ENCODE measurements around the gene RAP1B.
"Not testable (repeated sequence)": the region's sequence is repeated elsewhere in the genome, so short reads cannot be mapped to it uniquely, and the experiment has no call there.

Gene RAP1B

DNA sequence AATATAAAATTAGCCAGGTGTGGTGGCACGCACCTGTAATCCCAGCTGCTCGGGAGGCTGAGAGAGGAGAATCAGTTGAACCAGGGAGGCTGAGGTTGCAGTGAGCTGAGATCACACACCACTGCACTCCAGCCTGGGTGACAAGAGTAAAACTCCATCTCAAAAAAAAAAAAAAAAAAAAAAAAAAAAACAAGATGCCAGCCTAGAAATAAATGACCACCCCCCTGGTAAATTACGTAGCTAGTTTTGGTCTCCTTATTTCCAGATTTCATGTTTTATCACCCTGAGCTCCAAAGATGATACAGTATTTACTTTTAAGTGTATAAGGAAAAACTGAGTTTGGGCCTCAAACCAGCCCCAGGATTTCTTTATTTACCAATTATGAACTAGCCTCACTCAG is 26.7 kb downstream of the RAP1B start:
- not testable (repeated sequence) for DNase-seq

DNA sequence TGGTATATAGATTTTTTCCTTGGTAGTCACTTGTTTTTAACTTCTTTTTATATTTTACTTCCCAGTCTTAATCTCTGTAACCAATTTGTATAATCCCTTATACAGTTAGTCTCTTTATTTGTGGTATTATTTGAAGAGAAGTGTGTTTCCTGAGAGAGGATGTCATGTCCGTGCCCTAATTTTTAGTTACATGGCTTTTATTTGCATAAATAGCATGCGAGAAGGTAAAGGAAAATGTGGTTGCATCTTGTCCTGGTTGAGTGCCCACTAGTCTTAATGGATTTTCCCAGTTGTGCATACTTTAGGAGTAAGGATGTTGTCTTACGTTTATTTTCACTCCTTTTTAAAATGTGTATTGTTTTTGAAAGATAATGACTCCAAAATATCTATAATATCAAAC is 27.5 kb downstream of the RAP1B start:
- DNase-seq = no peak

DNA sequence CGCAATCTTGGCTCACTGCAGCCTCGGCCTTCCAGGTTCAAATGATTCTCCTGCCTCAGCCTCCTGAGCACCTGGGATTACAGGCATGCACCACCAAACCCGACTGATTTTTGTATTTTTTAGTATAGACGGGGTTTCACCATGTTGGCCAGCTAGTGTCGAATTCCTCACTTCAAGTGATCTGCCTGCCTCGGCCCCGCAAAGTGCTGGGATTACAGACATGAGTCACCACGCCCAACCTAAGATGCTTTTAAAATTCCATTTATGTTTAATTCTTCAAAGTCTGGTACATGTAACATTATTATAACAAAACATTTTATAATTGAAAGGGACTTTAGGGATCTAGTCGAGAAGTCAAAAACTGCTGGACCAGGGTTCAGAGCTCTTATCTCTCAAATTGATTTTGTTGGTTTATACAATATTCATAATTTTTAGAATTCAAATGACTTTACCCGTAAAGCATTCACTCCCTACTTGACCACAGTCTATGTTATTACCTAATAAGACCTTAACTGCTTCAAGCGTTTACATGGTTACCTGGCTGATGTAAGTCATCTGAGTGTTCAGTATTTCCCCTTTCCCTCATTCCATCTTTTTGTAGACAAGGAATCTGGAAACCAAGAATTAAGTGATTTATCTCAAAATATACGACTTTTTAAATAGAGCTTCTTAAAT is 28.2 kb downstream of the RAP1B start:
- DNase-seq = no peak

DNA sequence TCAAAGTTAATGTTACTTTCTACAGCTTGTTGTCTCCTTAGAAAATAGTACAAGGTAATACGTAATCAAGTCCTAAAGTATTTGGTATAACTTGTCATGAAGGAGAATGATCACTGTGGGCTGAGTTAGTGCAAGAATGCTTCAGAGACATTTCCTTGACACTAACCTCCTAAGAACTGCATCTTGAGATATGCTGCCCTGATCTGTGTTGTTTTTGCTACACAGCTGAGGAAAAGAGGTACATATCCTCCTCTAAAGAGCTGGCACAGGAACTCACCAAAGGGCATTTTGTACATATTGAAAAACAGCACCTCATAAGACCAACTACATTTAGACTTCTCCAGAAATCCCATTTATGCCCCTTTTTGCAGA is 28.7 kb downstream of the RAP1B start:
- DNase-seq = no peak

DNA sequence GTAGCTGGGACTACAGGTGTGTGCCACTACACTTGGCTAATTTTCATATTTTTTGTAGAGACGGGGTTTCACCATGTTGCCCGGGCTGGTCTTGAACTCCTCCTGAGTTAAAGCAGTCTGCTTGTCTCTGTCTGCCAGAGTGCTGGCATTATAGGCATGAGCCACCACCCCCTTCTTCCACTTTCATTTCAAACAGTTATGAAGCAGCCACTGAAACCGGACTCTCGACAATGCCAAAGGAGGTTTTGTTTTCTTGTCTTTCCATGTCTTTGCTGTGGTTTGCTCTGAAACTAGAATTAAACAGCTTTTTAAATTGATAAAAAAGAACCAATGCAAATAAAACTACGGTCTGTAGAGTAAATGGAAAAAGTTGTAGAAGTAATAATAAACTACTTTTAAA is 30.4 kb downstream of the RAP1B start:
- peak; percentile 75 for DNase-seq

DNA sequence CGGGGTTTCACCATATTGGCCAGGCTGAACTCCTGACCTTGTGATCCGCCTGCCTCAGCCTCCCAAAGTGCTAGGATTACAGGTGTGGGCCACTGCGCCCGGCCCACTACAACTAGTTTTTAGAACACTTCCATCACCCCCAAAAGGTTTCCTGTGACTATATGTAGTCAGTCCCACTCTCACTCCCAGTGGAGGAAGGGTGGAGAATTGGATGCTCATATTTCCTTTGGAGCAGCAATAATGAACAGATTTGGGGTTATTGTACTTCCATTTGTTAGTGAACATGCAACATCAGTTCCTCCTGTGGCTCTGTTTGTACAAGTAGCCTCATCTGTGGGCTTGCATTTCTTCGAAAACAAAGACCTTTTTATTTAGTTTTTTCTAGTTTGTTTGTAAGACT is 35.8 kb downstream of the RAP1B start:
- DNase-seq = no peak

DNA sequence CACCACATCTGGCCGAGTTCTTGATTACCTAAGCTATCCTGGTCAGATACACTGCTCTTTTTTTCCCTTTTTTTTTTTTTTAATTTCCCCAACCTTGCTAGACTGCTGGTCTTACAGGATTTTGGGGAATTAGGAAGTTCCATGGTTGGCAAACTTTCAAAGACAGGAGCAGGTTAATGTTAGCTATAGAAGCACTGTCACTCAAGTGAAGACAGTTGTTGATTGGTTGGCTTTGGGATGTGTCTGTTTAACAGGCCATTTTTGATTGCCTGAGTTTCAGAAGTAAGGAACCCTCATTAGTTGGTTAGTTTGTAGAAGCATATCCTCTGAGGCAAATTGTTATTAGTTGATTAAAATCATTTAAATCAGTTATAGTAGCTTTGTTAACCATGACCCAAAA is 36.8 kb downstream of the RAP1B start:
- no peak for DNase-seq

DNA sequence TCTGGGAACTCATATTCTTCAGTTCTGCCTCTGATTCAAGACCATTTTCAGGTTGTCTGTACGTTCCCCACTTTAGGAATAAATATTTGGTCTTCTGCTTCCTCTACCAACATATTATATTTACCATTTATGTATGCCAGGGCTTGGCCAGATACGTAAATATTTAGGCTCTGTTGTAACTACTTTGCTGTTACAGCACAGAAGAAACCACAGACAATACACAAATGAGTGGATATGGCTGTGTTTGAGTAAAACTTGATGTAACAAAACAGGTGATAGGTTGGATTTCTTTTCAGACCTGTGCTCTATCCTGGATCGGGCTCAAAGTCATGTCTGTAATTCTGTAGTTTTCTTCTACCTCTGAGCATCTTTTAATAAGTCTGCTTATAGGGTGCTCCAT is 37.5 kb downstream of the RAP1B start:
- no peak for DNase-seq

DNA sequence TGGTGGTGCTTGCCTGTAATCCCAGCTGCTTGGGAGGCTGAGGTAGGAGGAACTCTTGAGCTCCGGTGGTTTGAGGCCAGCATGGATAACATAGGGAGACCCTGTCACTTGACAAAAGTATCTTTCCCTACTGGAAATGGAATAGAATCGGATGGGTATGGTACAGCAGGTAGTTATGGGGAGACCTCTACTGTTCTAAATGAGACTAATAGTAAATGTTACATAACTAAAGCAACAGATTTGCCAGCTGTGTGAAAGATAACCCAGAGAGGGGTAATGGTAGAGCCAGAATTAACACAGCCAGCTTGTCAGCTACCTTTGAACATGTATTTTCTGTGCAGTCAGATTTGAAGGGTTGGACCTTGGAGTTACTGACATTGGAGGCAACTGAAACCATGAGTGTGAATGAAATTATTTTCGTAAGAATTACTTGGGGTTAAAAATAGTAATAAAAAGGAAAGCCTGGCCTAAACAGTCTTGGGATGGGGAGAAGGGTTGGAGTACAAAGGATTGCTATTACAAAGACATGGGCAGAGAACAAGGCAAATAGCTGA is 54.4 kb downstream of the RAP1B start:
- no peak for DNase-seq

DNA sequence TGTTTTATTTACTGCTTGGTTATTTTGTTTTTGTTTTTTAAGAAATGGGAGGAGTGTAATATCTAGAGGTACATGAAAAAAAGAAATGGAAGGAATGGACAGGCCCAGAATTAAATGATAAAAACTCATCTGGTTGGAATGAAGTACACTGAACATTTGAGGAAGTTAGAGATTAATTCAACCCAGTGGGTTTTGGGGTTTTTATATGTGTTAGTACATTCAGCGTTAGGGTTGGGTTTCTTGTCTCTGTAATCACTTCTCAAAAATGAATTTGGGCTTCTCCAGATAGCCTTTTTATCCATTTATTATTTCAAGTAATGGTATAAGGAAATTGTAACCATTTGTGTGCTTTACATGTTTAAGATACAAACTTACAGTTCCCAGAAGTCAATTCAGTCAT is 56.6 kb downstream of the RAP1B start:
- DNase-seq = no peak

DNA sequence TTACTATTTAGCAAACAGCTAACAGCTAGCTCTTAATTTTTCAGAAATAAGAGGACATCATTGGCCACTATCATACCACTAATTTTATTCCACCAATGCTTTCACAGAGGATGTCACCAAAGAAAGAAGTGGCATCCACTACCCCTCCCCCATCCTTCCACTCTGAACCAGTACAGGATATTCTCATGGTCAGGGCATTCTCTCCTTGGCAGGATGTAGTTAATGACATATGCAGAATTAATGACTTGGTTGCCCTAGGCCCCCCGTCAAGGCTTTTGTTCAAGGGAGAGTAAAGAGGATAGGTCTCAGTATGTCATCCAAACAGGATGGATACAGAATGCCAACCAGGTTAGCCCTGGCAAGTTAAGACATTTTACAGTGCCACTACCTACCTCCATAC is 57.2 kb downstream of the RAP1B start:
- DNase-seq = no peak

DNA sequence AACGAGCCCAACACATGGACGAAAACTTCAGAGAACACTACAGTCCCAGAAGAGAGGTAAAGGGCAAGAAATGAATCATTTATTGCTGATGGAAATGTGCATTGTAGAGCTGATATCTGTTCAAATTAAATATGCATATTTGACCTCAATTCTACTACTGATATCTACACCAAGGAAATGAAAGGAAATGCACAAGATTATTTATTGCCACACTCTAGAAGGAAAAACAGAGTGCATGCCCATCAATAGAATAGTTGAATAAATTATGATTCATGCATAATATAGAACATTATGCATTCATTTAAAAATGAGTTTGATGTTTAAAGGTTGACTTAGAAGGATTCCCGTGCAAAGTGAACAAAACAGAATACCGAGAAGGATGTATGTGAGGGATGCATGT is 60.5 kb downstream of the RAP1B start:
- DNase-seq = no peak

DNA sequence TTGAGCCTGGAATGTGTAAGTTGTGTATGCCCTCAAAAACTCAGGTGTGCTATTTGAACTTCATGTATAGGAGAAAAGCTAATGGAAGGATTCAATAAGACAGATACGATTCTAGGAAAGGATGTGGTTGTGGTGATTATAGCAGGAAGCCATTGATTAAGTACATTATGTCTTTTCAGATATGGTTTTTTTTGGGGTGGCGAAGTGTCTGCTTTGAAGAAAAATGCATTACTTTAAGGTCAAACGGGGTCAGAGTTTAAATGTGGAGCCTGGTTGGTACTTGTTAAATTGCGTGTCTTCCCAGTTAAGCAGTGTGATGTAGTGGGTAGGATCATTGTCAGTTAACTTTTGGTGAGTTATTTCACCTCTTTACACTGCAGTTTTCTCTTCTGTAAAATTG is 63.1 kb downstream of the RAP1B start:
- DNase-seq = no peak

DNA sequence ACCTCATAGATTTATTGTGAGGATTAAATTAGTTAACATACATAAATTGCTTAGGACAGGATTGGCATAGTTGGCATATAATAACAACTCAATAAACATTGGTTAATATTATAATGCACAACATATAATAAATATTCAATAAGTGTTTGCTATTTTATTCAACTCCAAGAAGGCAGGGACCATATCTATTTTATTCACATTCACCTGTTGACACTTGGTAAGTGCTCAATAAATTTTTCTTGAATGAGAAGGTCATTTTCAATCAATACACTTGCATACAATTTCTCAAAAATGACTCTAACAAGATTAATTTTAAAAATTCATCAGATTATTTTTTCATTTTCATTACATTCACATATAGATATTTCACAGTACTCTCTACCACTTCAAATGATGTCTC is 63.7 kb downstream of the RAP1B start:
- no peak for DNase-seq

DNA sequence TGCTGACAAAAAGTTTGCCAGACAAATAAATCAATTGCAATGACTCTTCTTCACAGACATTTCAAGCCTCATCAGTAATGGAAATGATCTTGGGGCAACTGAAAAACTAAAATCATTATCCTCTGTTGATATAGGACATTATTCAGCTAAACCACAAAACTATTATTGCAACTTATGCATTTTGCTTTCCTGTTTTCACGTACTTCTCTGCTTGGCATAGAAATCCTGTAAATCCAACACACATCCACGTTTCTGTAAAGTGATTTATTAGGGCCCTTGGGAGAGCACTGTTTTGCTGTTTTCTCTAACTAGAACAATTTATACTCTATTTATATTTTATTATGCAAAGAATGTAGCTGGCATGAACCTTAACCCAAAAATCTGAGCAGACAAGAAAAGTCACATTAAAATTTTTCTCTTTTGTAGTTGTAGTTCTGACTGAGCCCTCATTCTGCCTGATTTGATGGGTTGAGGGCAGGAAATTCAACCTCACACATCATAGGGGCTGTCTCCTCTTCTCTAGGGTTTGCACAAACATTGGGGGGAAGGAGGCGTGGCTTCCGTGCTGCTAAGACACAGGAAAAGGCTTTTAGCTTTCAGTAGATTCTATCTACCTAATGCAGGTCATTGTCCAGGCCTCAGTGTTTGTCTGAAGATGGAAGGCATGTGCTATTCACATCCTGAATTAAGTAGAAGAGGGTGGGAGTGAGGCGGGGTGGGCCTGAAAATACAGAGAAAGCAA is 64.6 kb downstream of the RAP1B start:
- peak; percentile 79 for DNase-seq

DNA sequence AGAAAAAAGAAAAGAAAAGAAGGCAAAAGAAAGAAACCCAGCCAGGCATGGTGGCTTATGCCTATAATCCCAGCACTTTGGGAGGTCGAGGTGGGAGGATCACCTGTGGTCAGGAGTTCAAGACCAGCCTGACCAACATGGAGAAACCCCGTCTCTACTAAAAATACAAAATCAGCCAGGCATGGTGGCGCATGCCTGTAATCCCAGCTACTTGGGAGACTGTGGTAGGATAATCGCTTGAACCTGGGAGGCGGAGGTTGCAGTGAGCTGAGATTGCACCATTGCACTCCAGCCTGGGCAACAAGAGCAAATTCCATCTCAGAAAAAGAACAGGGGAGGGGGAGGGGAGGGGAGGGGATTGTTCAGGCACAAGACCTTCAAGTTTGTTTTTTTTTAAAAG is 66.2 kb downstream of the RAP1B start:
- DNase-seq = not testable (repeated sequence)

DNA sequence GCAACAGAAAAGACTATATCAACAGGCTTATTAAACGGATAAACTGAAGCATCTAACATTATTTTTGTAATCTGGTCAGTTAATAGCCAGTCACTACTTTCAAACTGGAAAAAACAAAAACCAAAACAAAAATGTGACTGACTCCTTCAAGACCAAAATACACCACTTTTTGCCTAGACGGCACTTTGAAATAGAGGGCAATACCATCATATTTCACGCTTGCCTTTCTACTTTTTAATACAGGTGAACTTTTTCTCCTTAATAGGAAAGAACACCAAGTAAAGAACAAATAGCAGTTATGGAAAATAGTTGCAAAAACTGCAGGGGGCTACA is 75.5 kb downstream of the RAP1B start:
- DNase-seq = no peak

DNA sequence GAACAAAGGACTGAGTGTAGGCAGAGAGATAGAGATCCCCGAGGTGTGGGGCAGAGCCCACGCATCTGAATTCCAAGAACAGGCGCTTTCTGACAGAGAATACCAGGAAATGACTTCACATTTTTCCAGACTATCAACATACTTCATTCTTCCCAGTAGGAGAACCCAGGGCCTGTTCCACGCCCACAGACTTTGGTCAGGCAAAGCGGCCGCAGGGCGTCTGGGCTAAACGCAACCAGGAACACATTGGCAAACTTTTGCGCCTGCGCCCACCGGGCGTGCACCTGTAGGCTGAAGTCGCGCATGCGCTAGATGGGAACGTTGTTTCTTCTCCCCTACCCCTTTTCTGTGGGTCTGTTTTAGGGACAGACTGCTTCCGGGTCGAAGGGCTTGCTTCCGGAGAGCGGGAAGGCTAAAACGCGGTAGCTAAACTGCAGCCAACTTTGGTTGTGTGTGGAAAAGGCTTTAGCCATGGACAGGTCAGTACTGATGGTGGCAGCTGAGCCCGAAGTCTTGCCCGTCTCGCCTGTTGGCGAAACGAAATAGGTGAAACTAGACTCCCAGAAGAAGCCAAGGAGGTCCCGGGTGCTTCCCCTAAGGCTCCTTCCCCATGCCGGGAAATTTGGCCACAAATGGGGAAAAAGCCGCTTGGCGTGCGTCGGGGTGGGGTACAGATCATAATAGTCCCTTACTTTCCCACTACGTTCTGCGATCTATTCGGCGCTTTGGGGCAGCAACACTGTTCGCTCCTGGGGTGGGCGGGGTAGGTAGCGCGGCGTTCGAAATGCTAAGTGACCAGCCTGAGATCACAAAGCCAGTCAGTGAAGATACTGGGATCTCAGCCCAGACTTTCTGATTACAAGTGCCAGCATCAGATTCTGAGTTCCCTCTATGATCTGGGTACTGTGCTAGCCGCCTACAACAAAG is 76.2 kb downstream of the RAP1B start, which contains the start of gene NUP107:
Gene NUP107 (plus strand): TSS at position 384 of the 927 bp plus-strand sequence. CDS start 88 bp downstream, at position 472.
- peak; percentile 99 for DNase-seq

DNA sequence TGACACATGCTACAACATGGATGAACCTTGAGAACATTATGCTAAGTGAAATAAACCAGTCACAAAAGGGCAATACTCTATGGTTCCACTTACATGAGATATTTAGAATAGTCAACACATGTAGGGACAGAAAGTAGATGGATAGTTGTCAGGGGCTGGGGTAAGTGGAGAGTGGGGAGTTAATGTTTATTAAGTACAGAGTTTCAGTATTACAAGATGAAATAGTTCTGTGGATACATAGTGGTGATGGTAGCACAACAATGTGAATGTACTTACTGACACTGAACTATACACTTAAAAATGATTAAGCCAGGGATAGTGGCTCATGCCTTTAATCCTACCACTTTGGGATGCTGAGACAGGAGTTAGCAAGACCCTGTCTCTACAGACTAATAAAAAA is 84.8 kb downstream of the RAP1B start:
- DNase-seq = no peak

DNA sequence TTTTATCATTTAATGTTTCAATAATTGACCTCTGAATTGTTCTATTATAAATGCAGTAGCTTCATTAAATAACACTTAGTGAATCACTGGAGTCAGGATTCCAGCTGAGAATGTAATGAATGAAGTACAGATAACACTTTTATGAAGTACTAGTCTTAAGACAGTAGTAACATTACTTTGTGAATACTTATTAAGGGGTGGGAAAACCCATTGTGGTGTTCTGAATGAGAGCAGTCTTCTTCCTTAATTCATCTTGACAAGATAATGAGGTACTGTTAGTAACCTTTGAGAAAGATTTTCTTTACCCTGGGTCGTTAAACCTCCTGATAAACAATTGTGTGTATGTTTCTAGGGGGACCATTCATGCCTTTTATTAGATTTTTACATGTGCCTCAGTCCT is 88.8 kb downstream of the RAP1B start:
- DNase-seq = no peak

All from activated effector memory CD4-positive, alpha-beta T cell treated with anti-CD3 and anti-CD28 coated beads, Interleukin-2, amount 50 U/mL, for 16 hours (primary cell).